Measurements from ENCODE around the gene MAPK8. TPM values are rescaled to one million over a fixed set of nuclear protein-coding genes. Genes with fewer than 3 reads are reported as not detected.

Gene MAPK8
- total RNA-seq, 1 donor from 2014 or later: 44.4 TPM

DNA sequence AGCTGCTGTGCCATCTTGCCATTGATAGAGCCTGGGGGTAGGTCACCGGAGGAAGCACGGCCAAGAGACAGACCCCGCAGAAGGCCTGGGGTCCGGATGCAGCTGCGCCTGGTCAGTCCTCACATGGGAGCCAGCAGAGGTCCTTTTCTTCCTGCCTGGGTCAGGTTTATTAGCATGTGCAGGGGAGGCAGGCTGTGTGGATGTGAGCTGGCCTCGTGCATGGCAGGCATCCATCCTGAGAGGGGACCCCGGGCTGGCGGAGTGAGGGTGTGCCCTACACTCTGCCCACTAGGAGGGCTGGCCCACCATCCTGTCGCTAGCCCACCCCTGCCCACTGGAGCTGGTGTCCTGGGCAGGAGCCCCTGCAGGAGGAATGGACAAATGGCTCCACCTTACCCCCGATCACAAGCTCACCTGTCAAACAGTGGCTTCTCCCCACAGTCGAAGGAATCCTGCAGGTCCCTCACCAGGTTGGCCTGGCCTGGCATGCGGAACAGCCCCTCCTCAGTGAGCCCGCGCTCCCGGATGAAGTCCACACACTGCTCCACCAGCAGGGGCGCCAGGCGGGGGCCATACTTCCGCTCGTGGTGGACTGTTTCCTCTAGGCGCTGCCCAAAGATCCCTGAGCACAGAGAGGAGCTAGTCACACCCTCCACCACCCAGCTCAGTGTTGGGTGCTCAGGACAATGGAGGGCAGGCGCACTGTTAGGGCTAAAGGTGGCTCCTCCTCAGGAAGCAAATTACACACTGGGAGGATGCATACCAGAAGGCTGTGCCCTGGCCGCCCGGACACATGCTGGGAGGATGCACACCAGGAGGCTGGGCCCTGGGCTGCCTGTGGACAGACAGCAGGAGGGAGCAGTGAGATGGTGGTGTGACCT is 153.0 kb downstream of the MAPK8 start:
- Histone ChIP-seq H3K9ac (ENCODE audit: low read depth in 1 of 3, low read length in 3 of 3) (no peak overlapping the region), H3K9me3 (ENCODE audit: control insufficient read depth in 3 of 3, low read length in 3 of 3) (no peaks in the 10 kb centered on the region), H3K27me3 (ENCODE audit: control insufficient read depth in 3 of 3, insufficient read depth in 3 of 3, low read length in 3 of 3) (peaks cover 0 to 3% (median 0%) of the 10 kb centered on the region in 3 donors), H3K4me1 (ENCODE audit: control insufficient read depth in 3 of 3, insufficient read depth in 3 of 3, low read length in 3 of 3) (peaks cover 0 to 25% (median 6%) of the 10 kb centered on the region in 3 donors), H3K27ac (ENCODE audit: low read depth, low read length) (no peak overlapping the region), H3K36me3 (ENCODE audit: control insufficient read depth in 3 of 3, insufficient read depth in 3 of 3, low read length in 3 of 3) (no peaks in the 10 kb centered on the region), H3K4me3 (ENCODE audit: low read length in 3 of 3) (no peak overlapping the region)

DNA sequence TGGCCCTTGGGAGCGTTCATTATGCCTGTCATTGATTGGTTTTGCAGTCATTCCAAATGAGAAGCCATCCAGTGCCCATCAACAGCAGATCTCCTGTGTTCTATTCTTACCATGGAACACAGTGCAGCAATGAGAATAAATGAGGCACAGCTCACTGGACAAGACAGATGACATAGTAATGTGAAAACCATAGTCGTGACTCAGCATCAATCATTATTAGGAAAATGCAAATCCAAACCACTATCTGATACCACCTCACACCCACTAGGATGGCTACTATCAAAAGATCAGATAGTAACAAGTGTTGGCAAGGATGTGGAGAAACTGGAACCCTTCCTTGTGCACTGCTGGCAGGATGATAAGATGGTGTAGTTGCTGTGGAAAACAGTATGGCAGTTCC is 153.7 kb downstream of the MAPK8 start:
- Histone ChIP-seq H3K4me1 (ENCODE audit: control insufficient read depth in 3 of 3, insufficient read depth in 3 of 3, low read length in 3 of 3) (peaks cover 6 to 27% (median 6%) of the 10 kb centered on the region in 3 donors), H3K9ac (ENCODE audit: low read depth in 1 of 3, low read length in 3 of 3) (no peak overlapping the region), H3K27me3 (ENCODE audit: control insufficient read depth in 3 of 3, insufficient read depth in 3 of 3, low read length in 3 of 3) (peaks cover 0 to 3% (median 0%) of the 10 kb centered on the region in 3 donors), H3K4me3 (ENCODE audit: low read length in 3 of 3) (no peak overlapping the region), H3K36me3 (ENCODE audit: control insufficient read depth in 3 of 3, insufficient read depth in 3 of 3, low read length in 3 of 3) (no peaks in the 10 kb centered on the region), H3K27ac (ENCODE audit: low read depth, low read length) (no peak overlapping the region), H3K9me3 (ENCODE audit: control insufficient read depth in 3 of 3, low read length in 3 of 3) (no peaks in the 10 kb centered on the region)

DNA sequence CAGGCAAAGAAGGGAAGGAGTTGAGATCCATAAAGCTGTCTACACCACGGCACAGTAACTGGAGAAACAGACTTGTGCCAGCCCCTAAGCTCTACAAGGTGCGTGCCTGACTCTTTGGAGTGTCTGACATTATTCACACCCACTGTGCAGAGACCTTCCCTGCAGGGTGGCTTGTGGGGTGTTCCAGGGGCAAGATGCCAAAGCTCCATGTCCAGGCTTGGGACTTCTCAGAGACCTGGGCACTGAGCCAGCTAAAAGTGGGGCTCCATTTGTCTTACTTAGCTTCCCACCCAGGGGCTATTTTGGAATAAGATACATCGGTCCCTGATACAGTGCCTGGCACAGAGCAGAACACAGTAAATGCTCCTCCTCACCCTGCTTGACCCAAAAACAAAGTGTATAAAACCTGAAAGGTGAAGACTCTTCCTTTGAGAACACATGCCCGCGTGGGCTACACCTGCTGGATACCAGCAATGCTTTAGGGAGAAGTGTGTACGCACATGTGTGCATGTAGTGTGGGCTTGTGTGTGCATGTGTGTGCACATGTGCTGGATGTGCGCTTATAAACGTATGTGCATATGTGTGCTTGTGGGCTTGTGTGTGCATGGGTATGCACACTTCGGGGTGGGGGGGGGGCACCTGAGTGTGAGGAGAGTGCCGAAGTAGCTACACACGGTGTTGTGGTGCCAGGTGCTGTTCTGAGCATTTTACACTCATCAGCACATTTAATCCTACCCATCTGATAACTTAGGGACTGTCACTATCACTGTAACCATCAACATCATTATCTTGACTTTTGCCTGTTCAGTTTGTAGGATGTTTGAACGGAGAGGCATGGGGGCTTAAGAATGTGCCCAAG is 155.4 kb downstream of the MAPK8 start:
- no peak overlapping the region for H3K9ac ChIP-seq (ENCODE audit: low read depth in 1 of 3, low read length in 3 of 3)
- peaks cover 15 to 26% (median 18%) of the 10 kb centered on the region in 3 donors for H3K4me1 ChIP-seq (ENCODE audit: control insufficient read depth in 3 of 3, insufficient read depth in 3 of 3, low read length in 3 of 3)
- peaks cover 2 to 11% (median 2%) of the 10 kb centered on the region in 3 donors for H3K27me3 ChIP-seq (ENCODE audit: control insufficient read depth in 3 of 3, insufficient read depth in 3 of 3, low read length in 3 of 3)
- H3K4me3 ChIP-seq (ENCODE audit: low read length in 3 of 3): no peak overlapping the region
- H3K36me3 ChIP-seq (ENCODE audit: control insufficient read depth in 3 of 3, insufficient read depth in 3 of 3, low read length in 3 of 3): no peaks in the 10 kb centered on the region
- H3K27ac ChIP-seq (ENCODE audit: low read depth, low read length): no peak overlapping the region
- H3K9me3 ChIP-seq (ENCODE audit: control insufficient read depth in 3 of 3, low read length in 3 of 3): no peaks in the 10 kb centered on the region

DNA sequence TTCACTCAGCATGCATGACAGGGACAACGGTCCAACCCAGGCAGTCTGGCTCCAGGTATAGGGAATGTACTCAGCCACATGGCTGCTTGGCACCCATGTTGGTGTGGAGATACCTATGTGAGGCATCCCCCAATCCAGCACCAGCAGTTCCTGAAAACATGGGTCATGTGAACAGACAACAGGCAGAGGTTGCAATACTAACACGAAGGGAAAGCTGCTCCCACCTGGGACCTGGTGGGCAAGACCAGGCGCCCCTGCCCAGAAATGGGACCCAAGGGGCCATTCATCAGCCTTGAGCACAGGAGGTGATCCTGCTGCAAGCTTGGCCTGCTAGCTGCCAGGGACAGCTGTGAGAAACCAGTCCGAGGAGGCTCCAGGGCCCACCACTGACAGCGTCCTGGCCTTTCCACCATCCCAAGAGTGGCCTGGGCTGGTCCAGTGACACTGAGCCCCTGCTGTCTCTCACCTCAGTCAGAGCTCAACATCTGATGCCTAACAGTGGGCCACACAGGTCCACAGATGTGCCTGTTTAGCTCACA is 156.1 kb downstream of the MAPK8 start:
- Histone ChIP-seq H3K4me3 (ENCODE audit: low read length in 3 of 3) (no peak overlapping the region), H3K9ac (ENCODE audit: low read depth in 1 of 3, low read length in 3 of 3) (no peak overlapping the region), H3K36me3 (ENCODE audit: control insufficient read depth in 3 of 3, insufficient read depth in 3 of 3, low read length in 3 of 3) (no peaks in the 10 kb centered on the region), H3K9me3 (ENCODE audit: control insufficient read depth in 3 of 3, low read length in 3 of 3) (no peaks in the 10 kb centered on the region), H3K4me1 (ENCODE audit: control insufficient read depth in 3 of 3, insufficient read depth in 3 of 3, low read length in 3 of 3) (peaks cover 18 to 29% (median 19%) of the 10 kb centered on the region in 3 donors), H3K27me3 (ENCODE audit: control insufficient read depth in 3 of 3, insufficient read depth in 3 of 3, low read length in 3 of 3) (peaks cover 6 to 11% (median 7%) of the 10 kb centered on the region in 3 donors), H3K27ac (ENCODE audit: low read depth, low read length) (no peak overlapping the region)

DNA sequence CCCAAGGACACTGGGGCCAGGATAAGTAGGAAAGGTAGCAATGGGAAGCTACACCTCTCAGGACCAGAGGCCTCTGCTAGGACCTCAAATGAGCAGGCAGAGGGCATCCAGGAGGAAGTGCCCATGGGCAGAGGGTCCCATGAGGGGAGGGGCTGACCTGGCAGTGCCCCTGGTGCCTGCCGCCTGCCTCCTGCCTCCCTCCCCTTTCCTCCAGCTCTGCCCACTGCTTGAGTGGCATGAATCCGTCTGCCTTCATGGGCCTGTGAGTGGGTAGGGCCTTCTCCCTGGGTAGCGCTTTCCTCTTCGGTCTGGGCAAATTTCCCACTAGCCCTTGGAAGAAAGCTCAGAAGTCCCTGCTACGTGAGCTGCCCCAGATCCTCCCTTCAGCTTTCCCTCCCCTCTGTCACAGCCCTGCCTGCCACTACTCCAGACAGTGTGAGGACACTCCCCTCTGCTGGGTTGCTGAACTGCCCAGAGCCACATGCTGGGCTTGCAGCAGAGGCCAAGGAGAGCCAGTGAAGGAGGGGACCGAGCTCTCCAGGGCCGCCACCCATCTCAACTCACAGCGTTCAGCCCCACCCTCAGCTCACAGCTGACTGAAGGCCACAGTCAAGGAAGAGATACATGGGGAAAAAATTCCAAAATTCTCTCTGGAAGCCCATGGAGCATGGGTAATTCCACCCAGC is 157.0 kb downstream of the MAPK8 start:
- H3K9ac ChIP-seq (ENCODE audit: low read depth in 1 of 3, low read length in 3 of 3): no peak overlapping the region
- H3K4me1 ChIP-seq (ENCODE audit: control insufficient read depth in 3 of 3, insufficient read depth in 3 of 3, low read length in 3 of 3): peaks cover 18 to 29% (median 19%) of the 10 kb centered on the region in 3 donors
- no peaks in the 10 kb centered on the region for H3K36me3 ChIP-seq (ENCODE audit: control insufficient read depth in 3 of 3, insufficient read depth in 3 of 3, low read length in 3 of 3)
- H3K27me3 ChIP-seq (ENCODE audit: control insufficient read depth in 3 of 3, insufficient read depth in 3 of 3, low read length in 3 of 3): peaks cover 6 to 10% (median 7%) of the 10 kb centered on the region in 3 donors
- no peaks in the 10 kb centered on the region for H3K9me3 ChIP-seq (ENCODE audit: control insufficient read depth in 3 of 3, low read length in 3 of 3)
- H3K27ac ChIP-seq (ENCODE audit: low read depth, low read length): no peak overlapping the region
- no peak overlapping the region for H3K4me3 ChIP-seq (ENCODE audit: low read length in 3 of 3)

DNA sequence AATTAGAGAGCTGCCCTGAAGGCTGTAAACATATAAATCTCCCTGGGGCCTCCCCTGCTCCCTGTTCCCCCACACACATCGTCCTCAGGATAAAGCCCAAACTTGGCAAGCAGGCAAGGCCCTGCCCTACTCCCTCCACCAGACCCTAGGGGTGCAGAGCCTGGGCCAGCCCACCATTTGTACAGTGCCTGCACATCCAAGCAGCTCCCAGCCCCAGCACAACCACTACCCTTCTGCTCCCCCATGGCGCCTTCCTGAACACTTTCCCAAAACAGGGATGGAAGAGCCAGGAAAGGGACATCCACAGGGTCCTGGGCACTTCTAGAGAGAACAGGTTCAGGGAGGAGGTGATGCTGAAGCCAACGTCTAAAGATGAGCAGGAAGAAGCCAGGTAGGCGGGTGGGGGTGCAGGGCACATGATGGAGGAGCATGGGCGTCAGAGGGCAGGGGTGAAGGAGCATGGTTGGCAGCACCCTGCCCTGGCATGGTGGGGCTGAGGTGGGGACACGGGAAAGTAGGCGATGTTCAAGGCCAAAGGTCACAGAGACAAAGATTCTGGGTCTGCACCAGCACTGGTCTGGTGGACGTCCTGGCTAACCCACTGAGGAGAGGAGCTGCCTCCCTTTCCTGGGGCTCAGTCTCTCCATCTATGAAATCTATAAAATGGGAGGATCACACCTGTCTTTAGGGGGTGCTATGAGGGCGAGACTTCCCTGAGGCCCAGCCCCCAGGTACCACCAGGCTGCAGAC is 157.8 kb downstream of the MAPK8 start:
- H3K9ac ChIP-seq (ENCODE audit: low read depth in 1 of 3, low read length in 3 of 3): no peak overlapping the region
- H3K36me3 ChIP-seq (ENCODE audit: control insufficient read depth in 3 of 3, insufficient read depth in 3 of 3, low read length in 3 of 3): no peaks in the 10 kb centered on the region
- no peaks in the 10 kb centered on the region for H3K9me3 ChIP-seq (ENCODE audit: control insufficient read depth in 3 of 3, low read length in 3 of 3)
- H3K4me1 ChIP-seq (ENCODE audit: control insufficient read depth in 3 of 3, insufficient read depth in 3 of 3, low read length in 3 of 3): peaks cover 18 to 29% (median 19%) of the 10 kb centered on the region in 3 donors
- no peak overlapping the region for H3K4me3 ChIP-seq (ENCODE audit: low read length in 3 of 3)
- H3K27me3 ChIP-seq (ENCODE audit: control insufficient read depth in 3 of 3, insufficient read depth in 3 of 3, low read length in 3 of 3): peaks cover 6 to 10% (median 7%) of the 10 kb centered on the region in 3 donors
- no peak overlapping the region for H3K27ac ChIP-seq (ENCODE audit: low read depth, low read length)

DNA sequence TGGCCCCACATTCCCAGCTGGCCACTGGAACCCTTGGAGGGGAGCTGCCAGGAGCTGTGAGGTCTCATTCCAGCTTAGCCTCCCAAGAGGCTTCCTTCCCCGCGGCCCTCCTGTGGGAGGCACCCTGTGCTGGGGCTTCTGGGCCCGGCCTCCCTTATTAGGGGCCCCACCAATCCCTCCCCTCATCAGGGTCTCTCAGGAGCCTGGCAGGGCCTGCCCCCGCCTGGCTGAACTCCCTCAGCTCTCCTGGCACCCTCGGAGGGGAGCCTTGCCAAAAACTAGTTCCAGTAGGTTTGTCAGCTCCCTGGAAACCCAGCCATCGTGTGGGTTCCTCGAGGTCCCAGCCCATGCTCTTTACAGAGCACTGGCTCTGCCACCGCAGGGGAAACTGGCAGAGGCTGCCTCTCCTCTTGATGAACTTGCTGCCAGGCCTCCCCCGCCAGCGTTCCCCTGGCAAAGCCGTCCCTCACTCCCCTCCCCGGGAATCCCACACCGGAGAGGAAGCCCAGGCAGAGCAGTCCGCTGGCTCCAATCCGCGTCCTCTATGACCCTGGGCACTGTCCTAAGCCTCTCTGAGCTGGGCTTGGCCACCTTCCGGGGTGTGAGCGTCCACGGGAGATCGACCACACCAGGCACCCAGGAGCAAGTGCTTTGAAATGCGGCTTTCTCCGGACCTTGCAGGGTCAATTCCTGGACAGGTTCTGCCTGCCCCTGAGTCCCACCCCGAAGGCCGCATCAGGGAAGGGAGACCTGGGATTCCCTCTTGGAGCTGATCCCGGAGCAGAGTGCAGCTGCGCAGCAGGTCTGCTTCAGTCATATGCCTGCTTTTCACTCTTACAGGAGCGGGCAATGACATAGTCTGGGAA is 158.6 kb downstream of the MAPK8 start:
- H3K9me3 ChIP-seq (ENCODE audit: control insufficient read depth in 3 of 3, low read length in 3 of 3): no peaks in the 10 kb centered on the region
- peak overlapping the region; percentile 20 to 71 (median 39) for H3K4me3 ChIP-seq (ENCODE audit: low read length in 3 of 3)
- H3K9ac ChIP-seq (ENCODE audit: low read depth in 1 of 3, low read length in 3 of 3): peak overlapping the region in 2 of 3 donors; percentile 13 to 73
- H3K27me3 ChIP-seq (ENCODE audit: control insufficient read depth in 3 of 3, insufficient read depth in 3 of 3, low read length in 3 of 3): peaks cover 6 to 10% (median 7%) of the 10 kb centered on the region in 3 donors
- H3K36me3 ChIP-seq (ENCODE audit: control insufficient read depth in 3 of 3, insufficient read depth in 3 of 3, low read length in 3 of 3): no peaks in the 10 kb centered on the region
- H3K27ac ChIP-seq (ENCODE audit: low read depth, low read length): no peak overlapping the region
- peaks cover 18 to 29% (median 19%) of the 10 kb centered on the region in 3 donors for H3K4me1 ChIP-seq (ENCODE audit: control insufficient read depth in 3 of 3, insufficient read depth in 3 of 3, low read length in 3 of 3)

DNA sequence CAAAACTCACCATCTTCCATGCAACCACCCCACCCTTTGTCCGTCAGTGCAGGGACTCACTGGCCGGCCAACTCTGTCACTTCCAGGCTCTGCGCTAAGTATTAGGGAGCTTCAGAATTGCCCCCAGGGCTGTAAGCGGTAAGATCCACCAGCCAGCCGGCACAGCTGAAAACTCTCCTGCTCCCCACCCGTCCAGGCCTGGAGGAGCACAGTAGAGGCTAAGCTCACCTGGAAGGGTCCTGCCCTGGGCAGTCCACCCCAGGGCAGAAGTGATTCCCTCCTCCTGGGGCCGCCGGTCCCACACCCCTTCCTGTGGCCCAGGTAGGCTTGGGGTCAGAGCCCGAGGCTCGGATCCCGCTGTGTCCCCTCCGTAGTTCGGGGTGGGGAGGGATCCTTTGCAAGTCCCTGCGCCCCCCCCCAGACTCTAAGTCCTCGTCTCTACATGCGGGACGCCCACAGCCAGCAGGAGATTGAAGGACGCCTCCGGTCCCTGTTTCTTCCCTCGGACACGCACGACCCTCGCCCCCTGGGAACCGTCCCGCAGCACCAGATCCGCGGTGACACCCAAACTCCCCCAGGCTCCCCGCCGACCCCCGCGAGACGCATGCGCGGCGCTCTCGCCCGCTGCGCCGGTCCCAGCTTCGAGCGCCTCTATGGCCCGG is 159.5 kb downstream of the MAPK8 start:
- H3K4me1 ChIP-seq (ENCODE audit: control insufficient read depth in 3 of 3, insufficient read depth in 3 of 3, low read length in 3 of 3): peaks cover 19 to 29% (median 21%) of the 10 kb centered on the region in 3 donors
- no peak overlapping the region for H3K27ac ChIP-seq (ENCODE audit: low read depth, low read length)
- H3K9me3 ChIP-seq (ENCODE audit: control insufficient read depth in 3 of 3, low read length in 3 of 3): no peaks in the 10 kb centered on the region
- H3K4me3 ChIP-seq (ENCODE audit: low read length in 3 of 3): peak overlapping the region; percentile 20 to 71 (median 39)
- peaks cover 6 to 10% (median 7%) of the 10 kb centered on the region in 3 donors for H3K27me3 ChIP-seq (ENCODE audit: control insufficient read depth in 3 of 3, insufficient read depth in 3 of 3, low read length in 3 of 3)
- H3K9ac ChIP-seq (ENCODE audit: low read depth in 1 of 3, low read length in 3 of 3): peak overlapping the region in 2 of 3 donors; percentile 32 to 73
- H3K36me3 ChIP-seq (ENCODE audit: control insufficient read depth in 3 of 3, insufficient read depth in 3 of 3, low read length in 3 of 3): no peaks in the 10 kb centered on the region
